A673 (cell line): Measurements from ENCODE around the gene ZCRB1.

Experiments
- EZH2 ChIP-seq: fragments of 200-600 bp; sonication (generic); IDR thresholded peaks from 2 replicates; pipeline ENCODE4 v1.6.1; 2017; ENCODE audit warnings: borderline replicate concordance, low read depth, mild to moderate bottlenecking, mixed read lengths, antibody characterized with exemption, low read length; ENCODE audit not compliant: poor library complexity, severe bottlenecking
- TF ChIP-seq, protein P1 (sequence below): fragments of 300-800, 200-600 bp; sonication (generic); conservative IDR thresholded peaks from 2 replicates; pipeline ENCODE4 v1.5.1; 2017; ENCODE audit warnings: low read depth, mild to moderate bottlenecking, antibody characterized with exemption, low read length, moderate library complexity, mixed read lengths

GRCh38 chr12:42322567-42322966, 3.3 kb downstream of the ZCRB1 start:
- TF ChIP-seq, protein P1, sequence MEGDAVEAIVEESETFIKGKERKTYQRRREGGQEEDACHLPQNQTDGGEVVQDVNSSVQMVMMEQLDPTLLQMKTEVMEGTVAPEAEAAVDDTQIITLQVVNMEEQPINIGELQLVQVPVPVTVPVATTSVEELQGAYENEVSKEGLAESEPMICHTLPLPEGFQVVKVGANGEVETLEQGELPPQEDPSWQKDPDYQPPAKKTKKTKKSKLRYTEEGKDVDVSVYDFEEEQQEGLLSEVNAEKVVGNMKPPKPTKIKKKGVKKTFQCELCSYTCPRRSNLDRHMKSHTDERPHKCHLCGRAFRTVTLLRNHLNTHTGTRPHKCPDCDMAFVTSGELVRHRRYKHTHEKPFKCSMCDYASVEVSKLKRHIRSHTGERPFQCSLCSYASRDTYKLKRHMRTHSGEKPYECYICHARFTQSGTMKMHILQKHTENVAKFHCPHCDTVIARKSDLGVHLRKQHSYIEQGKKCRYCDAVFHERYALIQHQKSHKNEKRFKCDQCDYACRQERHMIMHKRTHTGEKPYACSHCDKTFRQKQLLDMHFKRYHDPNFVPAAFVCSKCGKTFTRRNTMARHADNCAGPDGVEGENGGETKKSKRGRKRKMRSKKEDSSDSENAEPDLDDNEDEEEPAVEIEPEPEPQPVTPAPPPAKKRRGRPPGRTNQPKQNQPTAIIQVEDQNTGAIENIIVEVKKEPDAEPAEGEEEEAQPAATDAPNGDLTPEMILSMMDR, result no peak
- TF ChIP-seq EZH2, result no peak
